Measurements from ENCODE around the gene IKBKG. TPM values are rescaled to one million over a fixed set of nuclear protein-coding genes. Genes with fewer than 3 reads are reported as not detected.
A peak's percentile ranks its signal among the peaks of the same experiment; 100 is the strongest.
"Not testable (repeated sequence)": the region's sequence is repeated elsewhere in the genome, so short reads cannot be mapped to it uniquely, and the experiment has no call there.

IKBKG gene
- total and polyA plus RNA-seq, 5 donors, result 17.2 to 21.8 (median 18.8) TPM

DNA sequence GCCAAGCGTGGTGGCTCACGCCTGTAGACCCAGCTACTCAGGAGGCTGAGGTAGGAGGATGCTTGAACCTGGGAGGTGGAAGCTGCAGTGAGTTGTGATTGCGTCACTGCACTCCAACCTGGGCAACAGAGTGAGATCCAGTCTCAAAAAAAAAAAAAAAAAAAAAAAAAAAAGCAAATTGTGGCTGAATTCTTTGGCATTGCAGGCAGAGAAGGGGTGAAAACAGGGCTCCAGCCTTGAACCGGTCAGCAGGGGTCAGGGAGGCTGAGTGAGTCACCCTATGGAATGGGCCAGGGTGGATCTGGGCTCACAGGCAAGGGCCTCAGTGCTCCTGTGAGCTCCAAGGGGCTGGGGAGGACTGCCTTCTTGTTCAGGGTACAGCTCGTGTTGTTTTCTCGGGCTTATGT lies 18.2 kb upstream of the IKBKG start:
- Histone ChIP-seq H3K4me3 (ENCODE audit: low read length) (no peak overlapping the region), H3K27ac (ENCODE audit: low read length) (no peak overlapping the region), H3K9me3 (ENCODE audit: control insufficient read depth, low read length) (no peaks in the 10 kb centered on the region), H3K27me3 (ENCODE audit: control insufficient read depth, insufficient read depth) (no peaks in the 10 kb centered on the region), H3K4me1 (ENCODE audit: control insufficient read depth, insufficient read depth, low read length) (peaks cover 2% of the 10 kb centered on the region)
- intact Hi-C loops (cut with DNase I), result no loop called here
- DNase-seq, result no peak
- ATAC-seq, result no peak
- WGBS, result 86% methylated on average over 6 of the region's 6 CpGs

- ATAC-seq (no peak), DNase-seq (peak in 1 of 3 donors; percentile 54)
- intact Hi-C loops (cut with DNase I), result no loop called here
- H3K27me3 ChIP-seq (ENCODE audit: control insufficient read depth, insufficient read depth), result no peaks in the 10 kb centered on the region
- H3K4me1 ChIP-seq (ENCODE audit: control insufficient read depth, insufficient read depth, low read length), result peaks cover 2% of the 10 kb centered on the region
- WGBS, result 91% methylated on average over 11 of the region's 11 CpGs
- no peak overlapping the region for H3K4me3 ChIP-seq (ENCODE audit: low read length)
- H3K27ac ChIP-seq (ENCODE audit: low read length), result no peak overlapping the region
- no peaks in the 10 kb centered on the region for H3K9me3 ChIP-seq (ENCODE audit: control insufficient read depth, low read length)
Measured at GRCh38 chrX:154530286-154530685, 17.1 kb upstream of the IKBKG start.

- WGBS, result 61% methylated on average over 16 of the region's 16 CpGs
- intact Hi-C loops (cut with DNase I), result no loop called here
- Histone ChIP-seq H3K4me1 (ENCODE audit: control insufficient read depth, insufficient read depth, low read length) (peaks cover 2% of the 10 kb centered on the region), H3K4me3 (ENCODE audit: low read length) (no peak overlapping the region), H3K27me3 (ENCODE audit: control insufficient read depth, insufficient read depth) (no peaks in the 10 kb centered on the region), H3K27ac (ENCODE audit: low read length) (no peak overlapping the region), H3K9me3 (ENCODE audit: control insufficient read depth, low read length) (no peaks in the 10 kb centered on the region)
- ATAC-seq (peak in 1 of 2 donors; percentile 9), DNase-seq (peak in 1 of 3 donors; percentile 57)
Measured at GRCh38 chrX:154531626-154532025, 15.8 kb upstream of the IKBKG start.

DNA sequence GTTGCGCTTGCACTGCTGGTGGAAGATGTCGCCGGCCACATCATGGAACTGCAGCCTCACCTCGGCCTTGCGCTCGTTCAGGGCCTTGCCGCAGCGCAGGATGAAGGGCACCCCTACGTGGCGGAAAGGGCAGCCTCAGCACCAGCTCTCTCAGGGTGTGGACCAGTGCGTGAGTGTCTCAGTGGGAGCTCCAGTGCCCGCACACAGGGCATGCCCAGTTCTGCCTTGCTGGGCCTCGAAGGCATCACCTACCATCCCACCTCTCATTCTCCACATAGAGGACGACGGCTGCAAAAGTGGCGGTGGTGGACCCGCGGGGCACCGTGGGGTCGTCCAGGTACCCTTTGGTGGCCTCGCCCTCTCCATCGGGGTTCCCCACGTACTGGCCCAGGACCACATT lies 14.7 kb upstream of the IKBKG start:
- DNase-seq, result no peak
- ATAC-seq, result no peak
- no peak overlapping the region for H3K4me3 ChIP-seq (ENCODE audit: low read length)
- H3K27ac ChIP-seq (ENCODE audit: low read length), result no peak overlapping the region
- H3K9me3 ChIP-seq (ENCODE audit: control insufficient read depth, low read length), result no peaks in the 10 kb centered on the region
- no peaks in the 10 kb centered on the region for H3K4me1 ChIP-seq (ENCODE audit: control insufficient read depth, insufficient read depth, low read length)
- 93% methylated on average over 23 of the region's 23 CpGs for WGBS
- H3K27me3 ChIP-seq (ENCODE audit: control insufficient read depth, insufficient read depth), result no peaks in the 10 kb centered on the region
- intact Hi-C loops (cut with DNase I), result no loop called here

- WGBS, result 20% methylated on average over 34 of the region's 34 CpGs
- H3K9me3 ChIP-seq (ENCODE audit: control insufficient read depth, low read length), result no peaks in the 10 kb centered on the region
- H3K27ac ChIP-seq (ENCODE audit: low read length), result peak overlapping the region; percentile 37
- no peaks in the 10 kb centered on the region for H3K4me1 ChIP-seq (ENCODE audit: control insufficient read depth, insufficient read depth, low read length)
- ATAC-seq, result peak; percentile 86 to 88
- no peaks in the 10 kb centered on the region for H3K27me3 ChIP-seq (ENCODE audit: control insufficient read depth, insufficient read depth)
- intact Hi-C loops (cut with DNase I), result no loop called here
- DNase-seq, result peak; percentile 91 to 96 (median 95)
- H3K4me3 ChIP-seq (ENCODE audit: low read length), result no peak overlapping the region
Measured at GRCh38 chrX:154534526-154535322, 12.7 kb upstream of the IKBKG start.

DNA sequence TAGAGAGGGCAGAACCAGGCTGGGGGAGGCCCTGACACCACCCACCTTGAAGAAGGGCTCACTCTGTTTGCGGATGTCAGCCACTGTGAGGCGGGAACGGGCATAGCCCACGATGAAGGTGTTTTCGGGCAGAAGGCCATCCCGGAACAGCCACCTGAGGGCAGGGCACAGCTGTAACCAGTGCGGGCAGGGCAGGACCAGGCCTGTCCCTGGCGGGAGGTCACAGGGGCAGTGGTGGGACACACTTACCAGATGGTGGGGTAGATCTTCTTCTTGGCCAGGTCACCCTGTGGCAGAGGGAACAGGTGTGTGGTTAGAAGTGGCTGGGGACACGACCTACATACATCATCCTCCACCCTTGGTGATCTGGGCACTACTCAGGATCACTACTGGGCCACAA lies 11.5 kb upstream of the IKBKG start:
- intact Hi-C loops (cut with DNase I), result no loop called here
- Histone ChIP-seq H3K4me3 (ENCODE audit: low read length) (no peak overlapping the region), H3K27ac (ENCODE audit: low read length) (no peak overlapping the region), H3K27me3 (ENCODE audit: control insufficient read depth, insufficient read depth) (no peaks in the 10 kb centered on the region), H3K9me3 (ENCODE audit: control insufficient read depth, low read length) (no peaks in the 10 kb centered on the region), H3K4me1 (ENCODE audit: control insufficient read depth, insufficient read depth, low read length) (no peaks in the 10 kb centered on the region)
- DNase-seq (no peak), ATAC-seq (no peak)
- WGBS, result 91% methylated on average over 9 of the region's 9 CpGs

DNA sequence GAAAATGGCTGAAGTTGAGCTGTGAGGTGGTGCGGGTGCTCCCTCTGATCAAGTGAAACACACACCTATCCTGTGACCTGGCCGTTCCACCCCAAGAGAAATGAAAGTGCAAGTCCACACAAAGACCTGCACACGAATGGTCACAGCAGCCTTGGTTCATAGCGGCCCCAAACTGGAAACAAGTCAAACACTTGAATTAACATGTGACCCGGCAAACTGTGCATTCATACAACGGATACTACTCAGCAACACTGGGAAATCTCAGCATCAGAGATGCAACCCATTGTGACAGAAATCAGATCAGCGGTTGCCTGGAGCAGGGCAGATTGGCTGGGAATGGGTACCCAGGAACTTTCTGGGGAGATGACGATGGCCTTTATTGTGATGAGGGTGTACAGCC lies 8.3 kb upstream of the IKBKG start:
- intact Hi-C loops (cut with DNase I), result no loop called here
- Histone ChIP-seq H3K9me3 (ENCODE audit: control insufficient read depth, low read length) (no peaks in the 10 kb centered on the region), H3K27me3 (ENCODE audit: control insufficient read depth, insufficient read depth) (no peaks in the 10 kb centered on the region), H3K4me1 (ENCODE audit: control insufficient read depth, insufficient read depth, low read length) (peaks cover 13% of the 10 kb centered on the region), H3K4me3 (ENCODE audit: low read length) (no peak overlapping the region), H3K27ac (ENCODE audit: low read length) (no peak overlapping the region)
- no peak for ATAC-seq
- 75% methylated on average over 8 of the region's 8 CpGs for WGBS
- no peak for DNase-seq

GRCh38 chrX:154540365-154540764 lies 7.1 kb upstream of the IKBKG start:
- H3K27ac ChIP-seq (ENCODE audit: low read length); ATAC-seq; DNase-seq: not testable (repeated sequence)

GRCh38 chrX:154540897-154541535 lies 6.4 kb upstream of the IKBKG start:
- peak overlapping the region; percentile 57 for H3K27ac ChIP-seq (ENCODE audit: low read length)
- no peaks in the 10 kb centered on the region for H3K9me3 ChIP-seq (ENCODE audit: control insufficient read depth, low read length)
- no peaks in the 10 kb centered on the region for H3K27me3 ChIP-seq (ENCODE audit: control insufficient read depth, insufficient read depth)
- intact Hi-C loops (cut with DNase I), result no loop called here
- 87% methylated on average over 19 of the region's 19 CpGs for WGBS
- no peak overlapping the region for H3K4me3 ChIP-seq (ENCODE audit: low read length)
- peaks cover 13% of the 10 kb centered on the region for H3K4me1 ChIP-seq (ENCODE audit: control insufficient read depth, insufficient read depth, low read length)
- peak in 1 of 3 donors; percentile 51 for DNase-seq
- ATAC-seq, result peak; percentile 6 to 20

More at GRCh38 chrX:154540365-154540764, 7.1 kb upstream of the IKBKG start:
- H3K27me3 ChIP-seq (ENCODE audit: control insufficient read depth, insufficient read depth); H3K4me3 ChIP-seq (ENCODE audit: low read length); H3K9me3 ChIP-seq (ENCODE audit: control insufficient read depth, low read length); intact Hi-C loops (cut with DNase I): not testable (repeated sequence)
- peaks cover 13% of the 10 kb centered on the region for H3K4me1 ChIP-seq (ENCODE audit: control insufficient read depth, insufficient read depth, low read length)
- WGBS, result 86% methylated on average over 7 of the region's 7 CpGs

DNA sequence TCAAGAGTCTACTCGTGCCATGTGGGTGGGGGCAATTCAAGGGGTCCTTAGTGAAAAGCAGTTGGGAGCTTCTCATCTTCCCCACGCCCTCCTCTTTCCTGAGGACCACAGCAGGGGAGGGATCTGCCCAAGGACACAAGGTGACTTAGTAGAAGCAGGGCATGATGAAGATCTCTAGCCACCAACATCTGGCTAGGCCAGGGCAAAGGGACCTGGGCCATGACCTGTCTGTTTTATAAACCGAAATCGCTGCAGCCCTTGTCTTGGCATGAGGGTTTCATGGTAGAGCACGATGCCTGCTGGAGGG lies 5.9 kb upstream of the IKBKG start:
- Histone ChIP-seq H3K4me1 (ENCODE audit: control insufficient read depth, insufficient read depth, low read length) (peaks cover 13% of the 10 kb centered on the region), H3K9me3 (ENCODE audit: control insufficient read depth, low read length) (no peaks in the 10 kb centered on the region), H3K4me3 (ENCODE audit: low read length) (no peak overlapping the region), H3K27ac (ENCODE audit: low read length) (peak overlapping the region; percentile 57), H3K27me3 (ENCODE audit: control insufficient read depth, insufficient read depth) (no peaks in the 10 kb centered on the region)
- intact Hi-C loops (cut with DNase I), result no loop called here
- DNase-seq (no peak), ATAC-seq (no peak)
- 49% methylated on average over 5 of the region's 5 CpGs for WGBS

- no peaks in the 10 kb centered on the region for H3K27me3 ChIP-seq (ENCODE audit: control insufficient read depth, insufficient read depth)
- H3K27ac ChIP-seq (ENCODE audit: low read length), result peak overlapping the region; percentile 82
- DNase-seq, result peak; percentile 90 to 92 (median 90)
- H3K4me1 ChIP-seq (ENCODE audit: control insufficient read depth, insufficient read depth, low read length), result peaks cover 13% of the 10 kb centered on the region
- intact Hi-C loops (cut with DNase I), result no loop called here
- H3K9me3 ChIP-seq (ENCODE audit: control insufficient read depth, low read length), result no peaks in the 10 kb centered on the region
- no peak overlapping the region for H3K4me3 ChIP-seq (ENCODE audit: low read length)
- WGBS, result 35% methylated on average over 12 of the region's 12 CpGs
- peak; percentile 78 to 81 for ATAC-seq
Measured at GRCh38 chrX:154541896-154542722, 5.3 kb upstream of the IKBKG start.
